ENCODE measurements around the gene NPB.
"Not testable (repeated sequence)": the region's sequence is repeated elsewhere in the genome, so short reads cannot be mapped to it uniquely, and the experiment has no call there.

Gene NPB

GRCh38 chr17:81913394-81914102 is 11.5 kb downstream of the NPB start:
- no peak for DNase-seq

- no peak for DNase-seq
These were observed 12.2 kb downstream of the NPB start for GRCh38 chr17:81914103-81914850.

GRCh38 chr17:81915331-81915730 is 13.3 kb downstream of the NPB start:
- DNase-seq = no peak

GRCh38 chr17:81916234-81917001 is 14.4 kb downstream of the NPB start:
- no peak for DNase-seq

- DNase-seq = no peak
These were observed 15.7 kb downstream of the NPB start, which contains the start of gene SIRT7 for GRCh38 chr17:81917565-81918332. TSS of gene SIRT7 (minus strand) at chr17:81918176. CDS start at chr17:81918131, 45 bp downstream.

GRCh38 chr17:81918333-81918669 is 16.3 kb downstream of the NPB start:
- DNase-seq = not testable (repeated sequence)

GRCh38 chr17:81918832-81919545 is 17.0 kb downstream of the NPB start:
- DNase-seq = no peak

- no peak for DNase-seq
These were observed 18.8 kb downstream of the NPB start for GRCh38 chr17:81920612-81921536.

GRCh38 chr17:81921537-81921862 is 19.5 kb downstream of the NPB start:
- DNase-seq = no peak

GRCh38 chr17:81921996-81922565 is 20.0 kb downstream of the NPB start:
- DNase-seq = no peak

GRCh38 chr17:81922566-81923301 is 20.7 kb downstream of the NPB start:
- DNase-seq = no peak

GRCh38 chr17:81923302-81924260 is 21.5 kb downstream of the NPB start:
- DNase-seq = no peak

GRCh38 chr17:81924557-81925532 is 22.8 kb downstream of the NPB start:
- no peak for DNase-seq

GRCh38 chr17:81925860-81926450 is 23.9 kb downstream of the NPB start:
- no peak for DNase-seq

GRCh38 chr17:81926451-81927151 is 24.6 kb downstream of the NPB start:
- no peak for DNase-seq

GRCh38 chr17:81927152-81927652 is 25.2 kb downstream of the NPB start:
- no peak for DNase-seq

Data from NCI-H2107 (cell line).